ENCODE data around the gene PDSS2. TPM values are rescaled to one million over a fixed set of nuclear protein-coding genes. Genes with fewer than 3 reads are reported as not detected.

PDSS2 gene
- total RNA-seq, 1 donor from 2014 or later: 10.1 TPM

- H3K27me3 Mint-ChIP-seq (ENCODE audit: low read depth): no peaks in the 10 kb centered on the region
- no peak overlapping the region for H3K27ac Mint-ChIP-seq (ENCODE audit: unreplicated experiment)
- no peak for DNase-seq (ENCODE audit: low spot score)
- no peaks in the 10 kb centered on the region for H3K9me3 Mint-ChIP-seq (ENCODE audit: low read depth)
- no peak for TF ChIP-seq CTCF (IDR thresholded peaks at IDR 0.05)
- H3K4me3 Mint-ChIP-seq (ENCODE audit: unreplicated experiment): no peak overlapping the region
- H3K4me1 Mint-ChIP-seq (ENCODE audit: low read depth): peaks cover 8% of the 10 kb centered on the region
- no peaks in the 10 kb centered on the region for H3K36me3 Mint-ChIP-seq (ENCODE audit: low read depth)
Measured at GRCh38 chr6:107123501-107123900, 335.9 kb downstream of the PDSS2 start.

GRCh38 chr6:107122748-107123147 lies 336.6 kb downstream of the PDSS2 start:
- TF ChIP-seq CTCF (IDR thresholded peaks at IDR 0.05): no peak
- Mint-ChIP-seq H3K36me3 (ENCODE audit: low read depth) (no peaks in the 10 kb centered on the region), H3K4me3 (ENCODE audit: unreplicated experiment) (no peak overlapping the region), H3K27me3 (ENCODE audit: low read depth) (no peaks in the 10 kb centered on the region), H3K4me1 (ENCODE audit: low read depth) (peaks cover 1% of the 10 kb centered on the region), H3K27ac (ENCODE audit: unreplicated experiment) (no peak overlapping the region), H3K9me3 (ENCODE audit: low read depth) (no peaks in the 10 kb centered on the region)
- no peak for DNase-seq (ENCODE audit: low spot score)

GRCh38 chr6:107121964-107122495 lies 337.3 kb downstream of the PDSS2 start:
- Mint-ChIP-seq H3K9me3 (ENCODE audit: low read depth) (no peaks in the 10 kb centered on the region), H3K27ac (ENCODE audit: unreplicated experiment) (no peak overlapping the region)

GRCh38 chr6:107121266-107121665 lies 338.1 kb downstream of the PDSS2 start:
- no peak overlapping the region for H3K27ac Mint-ChIP-seq (ENCODE audit: unreplicated experiment)

More at GRCh38 chr6:107121964-107122495, 337.3 kb downstream of the PDSS2 start:
- Mint-ChIP-seq H3K4me3 (ENCODE audit: unreplicated experiment) (no peak overlapping the region), H3K4me1 (ENCODE audit: low read depth) (no peaks in the 10 kb centered on the region), H3K36me3 (ENCODE audit: low read depth) (no peaks in the 10 kb centered on the region), H3K27me3 (ENCODE audit: low read depth) (no peaks in the 10 kb centered on the region)
- DNase-seq (ENCODE audit: low spot score): no peak
- TF ChIP-seq CTCF (IDR thresholded peaks at IDR 0.05): no peak

GRCh38 chr6:107120404-107120803 lies 339.0 kb downstream of the PDSS2 start:
- Mint-ChIP-seq H3K4me1 (ENCODE audit: low read depth) (peaks cover 12% of the 10 kb centered on the region), H3K4me3 (ENCODE audit: unreplicated experiment) (no peak overlapping the region), H3K9me3 (ENCODE audit: low read depth) (no peaks in the 10 kb centered on the region), H3K27ac (ENCODE audit: unreplicated experiment) (no peak overlapping the region), H3K27me3 (ENCODE audit: low read depth) (no peaks in the 10 kb centered on the region), H3K36me3 (ENCODE audit: low read depth) (no peaks in the 10 kb centered on the region)
- no peak for DNase-seq (ENCODE audit: low spot score)
- TF ChIP-seq CTCF (IDR thresholded peaks at IDR 0.05): no peak

More at GRCh38 chr6:107121266-107121665, 338.1 kb downstream of the PDSS2 start:
- peaks cover 7% of the 10 kb centered on the region for H3K4me1 Mint-ChIP-seq (ENCODE audit: low read depth)
- no peak for TF ChIP-seq CTCF (IDR thresholded peaks at IDR 0.05)
- DNase-seq (ENCODE audit: low spot score): no peak
- no peaks in the 10 kb centered on the region for H3K36me3 Mint-ChIP-seq (ENCODE audit: low read depth)
- no peaks in the 10 kb centered on the region for H3K27me3 Mint-ChIP-seq (ENCODE audit: low read depth)
- no peaks in the 10 kb centered on the region for H3K9me3 Mint-ChIP-seq (ENCODE audit: low read depth)
- H3K4me3 Mint-ChIP-seq (ENCODE audit: unreplicated experiment): no peak overlapping the region

Data from chondrocyte (in vitro differentiated cells).